OCI-LY3 (cell line): ENCODE results near the gene TBPL1.

Source experiments
- EZH2phosphoT487 ChIP-seq: fragments of 200-600 bp; shearing (Covaris generic); IDR thresholded peaks from 2 replicates; pipeline ENCODE4 v1.6.1; 2018; ENCODE audit warnings: antibody characterized with exemption, mixed run types, low read depth
- TF ChIP-seq, protein P1 (sequence below): fragments of 200-600, 300-600 bp; sonication (generic); IDR thresholded peaks from 2 replicates; pipeline ENCODE4 v1.5.1; 2014; ENCODE audit warnings: antibody characterized with exemption, low read length, low read depth

DNA sequence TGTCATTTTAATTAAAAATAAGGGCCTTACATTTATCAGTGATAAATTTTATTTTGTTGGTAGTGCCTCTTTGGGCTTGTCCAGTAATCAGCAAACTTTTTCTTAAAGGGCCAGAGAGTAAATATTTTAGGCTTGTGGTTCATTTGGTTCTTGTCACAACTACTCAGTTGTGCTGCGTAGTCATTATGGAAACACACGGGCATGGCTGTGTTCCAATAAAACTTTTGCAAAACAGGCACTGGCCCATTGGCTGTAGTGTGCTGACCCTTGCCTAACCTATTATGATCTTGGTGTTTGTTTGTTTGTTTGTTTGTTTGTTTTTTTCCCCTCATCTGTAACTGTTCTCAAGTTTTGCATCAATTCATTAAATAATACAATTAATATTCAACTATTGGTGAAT is 19.4 kb downstream of the TBPL1 start:
- TF ChIP-seq, protein P1, sequence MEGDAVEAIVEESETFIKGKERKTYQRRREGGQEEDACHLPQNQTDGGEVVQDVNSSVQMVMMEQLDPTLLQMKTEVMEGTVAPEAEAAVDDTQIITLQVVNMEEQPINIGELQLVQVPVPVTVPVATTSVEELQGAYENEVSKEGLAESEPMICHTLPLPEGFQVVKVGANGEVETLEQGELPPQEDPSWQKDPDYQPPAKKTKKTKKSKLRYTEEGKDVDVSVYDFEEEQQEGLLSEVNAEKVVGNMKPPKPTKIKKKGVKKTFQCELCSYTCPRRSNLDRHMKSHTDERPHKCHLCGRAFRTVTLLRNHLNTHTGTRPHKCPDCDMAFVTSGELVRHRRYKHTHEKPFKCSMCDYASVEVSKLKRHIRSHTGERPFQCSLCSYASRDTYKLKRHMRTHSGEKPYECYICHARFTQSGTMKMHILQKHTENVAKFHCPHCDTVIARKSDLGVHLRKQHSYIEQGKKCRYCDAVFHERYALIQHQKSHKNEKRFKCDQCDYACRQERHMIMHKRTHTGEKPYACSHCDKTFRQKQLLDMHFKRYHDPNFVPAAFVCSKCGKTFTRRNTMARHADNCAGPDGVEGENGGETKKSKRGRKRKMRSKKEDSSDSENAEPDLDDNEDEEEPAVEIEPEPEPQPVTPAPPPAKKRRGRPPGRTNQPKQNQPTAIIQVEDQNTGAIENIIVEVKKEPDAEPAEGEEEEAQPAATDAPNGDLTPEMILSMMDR = no peak
- TF ChIP-seq EZH2phosphoT487 = no peak
